ENCODE measurements around the gene TMEM184A.
"Not testable (repeated sequence)": the region's sequence is repeated elsewhere in the genome, so short reads cannot be mapped to it uniquely, and the experiment has no call there.

Gene TMEM184A

GRCh38 chr7:1531979-1532455 is 24.0 kb downstream of the TMEM184A start:
- H3K9me3 ChIP-seq (ENCODE audit: control insufficient read depth, insufficient read depth, low read length), result no peaks in the 10 kb centered on the region
- no peaks in the 10 kb centered on the region for H3K27me3 ChIP-seq (ENCODE audit: control insufficient read depth, insufficient read depth, low read length)
- H3K36me3 ChIP-seq (ENCODE audit: control insufficient read depth, insufficient read depth, low read length), result no peaks in the 10 kb centered on the region
- H3K4me3 ChIP-seq (ENCODE audit: low read depth, low read length), result peak overlapping the region; percentile 63
- peaks cover 9% of the 10 kb centered on the region for H3K4me1 ChIP-seq (ENCODE audit: control insufficient read depth, insufficient read depth, low read length)
- peak overlapping the region; percentile 26 for H3K9ac ChIP-seq (ENCODE audit: low read depth, low read length)

- Histone ChIP-seq H3K36me3 (ENCODE audit: control insufficient read depth, insufficient read depth, low read length) (no peaks in the 10 kb centered on the region), H3K4me1 (ENCODE audit: control insufficient read depth, insufficient read depth, low read length) (peaks cover 6% of the 10 kb centered on the region), H3K9ac (ENCODE audit: low read depth, low read length) (peak overlapping the region; percentile 26)
Measured at GRCh38 chr7:1531263-1531978, 24.6 kb downstream of the TMEM184A start.

GRCh38 chr7:1530946-1531262 is 25.1 kb downstream of the TMEM184A start:
- H3K36me3 ChIP-seq (ENCODE audit: control insufficient read depth, insufficient read depth, low read length), result no peaks in the 10 kb centered on the region
- H3K9me3 ChIP-seq (ENCODE audit: control insufficient read depth, insufficient read depth, low read length), result no peaks in the 10 kb centered on the region
- H3K9ac ChIP-seq (ENCODE audit: low read depth, low read length), result no peak overlapping the region
- H3K4me1 ChIP-seq (ENCODE audit: control insufficient read depth, insufficient read depth, low read length), result peaks cover 3% of the 10 kb centered on the region
- no peak overlapping the region for H3K4me3 ChIP-seq (ENCODE audit: low read depth, low read length)
- no peaks in the 10 kb centered on the region for H3K27me3 ChIP-seq (ENCODE audit: control insufficient read depth, insufficient read depth, low read length)

More at GRCh38 chr7:1531263-1531978, 24.6 kb downstream of the TMEM184A start:
- H3K4me3 ChIP-seq (ENCODE audit: low read depth, low read length), result peak overlapping the region; percentile 63
- no peaks in the 10 kb centered on the region for H3K27me3 ChIP-seq (ENCODE audit: control insufficient read depth, insufficient read depth, low read length)
- no peaks in the 10 kb centered on the region for H3K9me3 ChIP-seq (ENCODE audit: control insufficient read depth, insufficient read depth, low read length)

GRCh38 chr7:1529383-1530116 is 26.5 kb downstream of the TMEM184A start:
- no peak overlapping the region for H3K9ac ChIP-seq (ENCODE audit: low read depth, low read length)

GRCh38 chr7:1526271-1526754 is 29.7 kb downstream of the TMEM184A start:
- no peaks in the 10 kb centered on the region for H3K9me3 ChIP-seq (ENCODE audit: control insufficient read depth, insufficient read depth, low read length)
- H3K27me3 ChIP-seq (ENCODE audit: control insufficient read depth, insufficient read depth, low read length), result no peaks in the 10 kb centered on the region
- H3K4me1 ChIP-seq (ENCODE audit: control insufficient read depth, insufficient read depth, low read length), result no peaks in the 10 kb centered on the region
- no peak overlapping the region for H3K4me3 ChIP-seq (ENCODE audit: low read depth, low read length)
- no peaks in the 10 kb centered on the region for H3K36me3 ChIP-seq (ENCODE audit: control insufficient read depth, insufficient read depth, low read length)
- no peak overlapping the region for H3K9ac ChIP-seq (ENCODE audit: low read depth, low read length)

More at GRCh38 chr7:1529383-1530116, 26.5 kb downstream of the TMEM184A start:
- H3K4me1 ChIP-seq (ENCODE audit: control insufficient read depth, insufficient read depth, low read length), result peaks cover 3% of the 10 kb centered on the region
- no peaks in the 10 kb centered on the region for H3K36me3 ChIP-seq (ENCODE audit: control insufficient read depth, insufficient read depth, low read length)
- no peaks in the 10 kb centered on the region for H3K27me3 ChIP-seq (ENCODE audit: control insufficient read depth, insufficient read depth, low read length)
- no peaks in the 10 kb centered on the region for H3K9me3 ChIP-seq (ENCODE audit: control insufficient read depth, insufficient read depth, low read length)
- H3K4me3 ChIP-seq (ENCODE audit: low read depth, low read length), result no peak overlapping the region

- Histone ChIP-seq H3K9me3 (ENCODE audit: control insufficient read depth, insufficient read depth, low read length) (no peaks in the 10 kb centered on the region), H3K4me3 (ENCODE audit: low read depth, low read length) (no peak overlapping the region), H3K9ac (ENCODE audit: low read depth, low read length) (no peak overlapping the region), H3K4me1 (ENCODE audit: control insufficient read depth, insufficient read depth, low read length) (no peaks in the 10 kb centered on the region), H3K27me3 (ENCODE audit: control insufficient read depth, insufficient read depth, low read length) (no peaks in the 10 kb centered on the region), H3K36me3 (ENCODE audit: control insufficient read depth, insufficient read depth, low read length) (no peaks in the 10 kb centered on the region)
Measured at GRCh38 chr7:1525409-1525808, 30.6 kb downstream of the TMEM184A start.

GRCh38 chr7:1523844-1524243 is 32.2 kb downstream of the TMEM184A start:
- H3K36me3 ChIP-seq (ENCODE audit: control insufficient read depth, insufficient read depth, low read length), result no peaks in the 10 kb centered on the region
- H3K4me3 ChIP-seq (ENCODE audit: low read depth, low read length), result no peak overlapping the region
- H3K27me3 ChIP-seq (ENCODE audit: control insufficient read depth, insufficient read depth, low read length), result no peaks in the 10 kb centered on the region
- no peak overlapping the region for H3K9ac ChIP-seq (ENCODE audit: low read depth, low read length)
- H3K9me3 ChIP-seq (ENCODE audit: control insufficient read depth, insufficient read depth, low read length), result no peaks in the 10 kb centered on the region
- H3K4me1 ChIP-seq (ENCODE audit: control insufficient read depth, insufficient read depth, low read length), result no peaks in the 10 kb centered on the region

GRCh38 chr7:1523208-1523607 is 32.8 kb downstream of the TMEM184A start:
- H3K9me3 ChIP-seq (ENCODE audit: control insufficient read depth, insufficient read depth, low read length), result no peaks in the 10 kb centered on the region
- no peaks in the 10 kb centered on the region for H3K4me1 ChIP-seq (ENCODE audit: control insufficient read depth, insufficient read depth, low read length)
- H3K4me3 ChIP-seq (ENCODE audit: low read depth, low read length), result no peak overlapping the region
- H3K36me3 ChIP-seq (ENCODE audit: control insufficient read depth, insufficient read depth, low read length), result no peaks in the 10 kb centered on the region
- H3K27me3 ChIP-seq (ENCODE audit: control insufficient read depth, insufficient read depth, low read length), result no peaks in the 10 kb centered on the region
- no peak overlapping the region for H3K9ac ChIP-seq (ENCODE audit: low read depth, low read length)

- H3K36me3 ChIP-seq (ENCODE audit: control insufficient read depth, insufficient read depth, low read length), result no peaks in the 10 kb centered on the region
- H3K27me3 ChIP-seq (ENCODE audit: control insufficient read depth, insufficient read depth, low read length), result no peaks in the 10 kb centered on the region
- H3K9ac ChIP-seq (ENCODE audit: low read depth, low read length), result no peak overlapping the region
- H3K4me3 ChIP-seq (ENCODE audit: low read depth, low read length), result no peak overlapping the region
- H3K9me3 ChIP-seq (ENCODE audit: control insufficient read depth, insufficient read depth, low read length), result no peaks in the 10 kb centered on the region
- no peaks in the 10 kb centered on the region for H3K4me1 ChIP-seq (ENCODE audit: control insufficient read depth, insufficient read depth, low read length)
Measured at GRCh38 chr7:1521456-1521855, 34.5 kb downstream of the TMEM184A start.

GRCh38 chr7:1520539-1521234 is 35.3 kb downstream of the TMEM184A start:
- Histone ChIP-seq H3K4me3 (ENCODE audit: low read depth, low read length) (no peak overlapping the region), H3K9me3 (ENCODE audit: control insufficient read depth, insufficient read depth, low read length) (no peaks in the 10 kb centered on the region), H3K36me3 (ENCODE audit: control insufficient read depth, insufficient read depth, low read length) (no peaks in the 10 kb centered on the region), H3K9ac (ENCODE audit: low read depth, low read length) (no peak overlapping the region), H3K27me3 (ENCODE audit: control insufficient read depth, insufficient read depth, low read length) (no peaks in the 10 kb centered on the region), H3K4me1 (ENCODE audit: control insufficient read depth, insufficient read depth, low read length) (no peaks in the 10 kb centered on the region)

GRCh38 chr7:1519322-1519922 is 36.6 kb downstream of the TMEM184A start:
- not testable (repeated sequence) for H3K9me3 ChIP-seq (ENCODE audit: control insufficient read depth, insufficient read depth, low read length); H3K27me3 ChIP-seq (ENCODE audit: control insufficient read depth, insufficient read depth, low read length); H3K9ac ChIP-seq (ENCODE audit: low read depth, low read length)

More at GRCh38 chr7:1519322-1519922, 36.6 kb downstream of the TMEM184A start:
- not testable (repeated sequence) for H3K4me3 ChIP-seq (ENCODE audit: low read depth, low read length); H3K36me3 ChIP-seq (ENCODE audit: control insufficient read depth, insufficient read depth, low read length); H3K4me1 ChIP-seq (ENCODE audit: control insufficient read depth, insufficient read depth, low read length)

Data from iPS-15b (cell line).